Liver (tissue), 9 donors: ENCODE measurements around the gene AKAP13. TPM values are rescaled to one million over a fixed set of nuclear protein-coding genes. Genes with fewer than 3 reads are reported as not detected.

Source experiments
- DNase-seq: peaks from one replicate; pipeline ENCODE4 v3.0.0-alpha.2; 2017; ENCODE audit warnings: low spot score
- H3K27ac ChIP-seq, 2 donors: one replicate each; pipeline ENCODE4 v1.7.0; 2013; ENCODE audit warnings: inconsistent platforms in 2 of 2, low read length in 2 of 2, control low read depth in 1 of 2, low read depth in 1 of 2, mild to moderate bottlenecking in 1 of 2
- H3K27me3 ChIP-seq, 4 donors: one replicate each; pipeline versions ENCODE4 v1.6.1 to v1.7.0; 2013; ENCODE audit warnings: low read length in 3 of 4, inconsistent platforms in 1 of 4, mild to moderate bottlenecking in 1 of 4, moderate library complexity in 1 of 4; ENCODE audit not compliant: control insufficient read depth in 4 of 4, insufficient read depth in 4 of 4
- H3K36me3 ChIP-seq, 4 donors: one replicate each; pipeline versions ENCODE4 v1.6.1 to v1.7.0; 2013; ENCODE audit warnings: low read length in 3 of 4, mild to moderate bottlenecking in 3 of 4, low read depth in 1 of 4, moderate library complexity in 1 of 4; ENCODE audit not compliant: control insufficient read depth in 4 of 4, insufficient read depth in 3 of 4
- H3K4me1 ChIP-seq, 4 donors: one replicate each; pipeline versions ENCODE4 v1.6.1 to v1.7.0; 2013; ENCODE audit warnings: low read length in 3 of 4, mild to moderate bottlenecking in 3 of 4, moderate library complexity in 1 of 4; ENCODE audit not compliant: control insufficient read depth in 4 of 4, insufficient read depth in 4 of 4
- H3K4me3 ChIP-seq, 3 donors: one replicate each; pipeline versions ENCODE4 v1.6.1 to v1.7.0; 2013; ENCODE audit warnings: low read length in 3 of 3, control low read depth in 1 of 3, low read depth in 1 of 3, mild to moderate bottlenecking in 1 of 3
- H3K9ac ChIP-seq, 2 donors: one replicate each; pipeline ENCODE4 v1.7.0; 2013; ENCODE audit warnings: low read length in 2 of 2, mild to moderate bottlenecking in 2 of 2, moderate library complexity in 2 of 2, control low read depth in 1 of 2, low read depth in 1 of 2
- H3K9me3 ChIP-seq, 4 donors: one replicate each; pipeline versions ENCODE4 v1.6.1 to v1.7.0; 2013; ENCODE audit warnings: low read length in 3 of 4; ENCODE audit not compliant: control insufficient read depth in 4 of 4
- ATF3 ChIP-seq: IDR thresholded peaks from 2 replicates; pipeline ENCODE4 v1.6.1; 2016; ENCODE audit warnings: antibody characterized with exemption
- CTCF ChIP-seq: fragments of 150-350 bp; IDR thresholded peaks from 2 replicates; pipeline ENCODE4 v1.5.1; 2017; ENCODE audit warnings: improper control_type of control experiment, low read depth, low read length; ENCODE audit not compliant: missing input control
- FOXA1 ChIP-seq: IDR thresholded peaks from 2 replicates; pipeline ENCODE4 v1.6.1; 2016; ENCODE audit warnings: antibody characterized with exemption
- FOXA2 ChIP-seq: IDR thresholded peaks from 2 replicates; pipeline ENCODE4 v1.6.1; 2016; ENCODE audit warnings: antibody characterized with exemption
- GABPA ChIP-seq, 2 donors: IDR thresholded peaks in 1 of 2; conservative IDR thresholded peaks in 1 of 2; 2 replicates each; pipeline ENCODE4 v1.6.1; 2016; ENCODE audit warnings: antibody characterized with exemption in 2 of 2, mild to moderate bottlenecking in 1 of 2, moderate library complexity in 1 of 2
- HNF4A ChIP-seq, 2 donors: conservative IDR thresholded peaks; 2 replicates each; pipeline ENCODE4 v1.6.1; 2016; ENCODE audit warnings: antibody characterized with exemption in 2 of 2, mild to moderate bottlenecking in 2 of 2
- HNF4G ChIP-seq: IDR thresholded peaks from 2 replicates; pipeline ENCODE4 v1.6.1; 2016; ENCODE audit warnings: antibody characterized with exemption
- JUND ChIP-seq, 2 donors: IDR thresholded peaks; 2 replicates each; pipeline ENCODE4 v1.6.1; 2016; ENCODE audit warnings: antibody characterized with exemption in 2 of 2
- MAX ChIP-seq: IDR thresholded peaks from 2 replicates; pipeline ENCODE4 v1.6.1; 2016; ENCODE audit warnings: antibody characterized with exemption
- NR2F2 ChIP-seq: IDR thresholded peaks from 2 replicates; pipeline ENCODE4 v1.6.1; 2016; ENCODE audit warnings: antibody characterized with exemption
- RAD21 ChIP-seq, 2 donors: IDR thresholded peaks; 2 replicates each; pipeline ENCODE4 v1.6.1; 2016; ENCODE audit warnings: antibody characterized with exemption in 2 of 2, mild to moderate bottlenecking in 2 of 2
- RXRA ChIP-seq, 2 donors: IDR thresholded peaks; 2 replicates each; pipeline ENCODE4 v1.6.1; 2017 to 2018; ENCODE audit warnings: antibody characterized with exemption in 2 of 2, mild to moderate bottlenecking in 1 of 2
- SP1 ChIP-seq: IDR thresholded peaks from 2 replicates; pipeline ENCODE4 v1.6.1; 2018; ENCODE audit warnings: antibody characterized with exemption, mild to moderate bottlenecking
- TAF1 ChIP-seq: conservative IDR thresholded peaks from 2 replicates; pipeline ENCODE4 v1.6.1; 2016; ENCODE audit warnings: antibody characterized with exemption, mild to moderate bottlenecking
- YY1 ChIP-seq: IDR thresholded peaks from 2 replicates; pipeline ENCODE4 v1.6.1; 2016; ENCODE audit warnings: antibody characterized with exemption, mild to moderate bottlenecking
- ZBTB33 ChIP-seq: IDR thresholded peaks from 2 replicates; pipeline ENCODE4 v1.6.1; 2016; ENCODE audit warnings: antibody characterized with exemption
- WGBS: extraction: QIAGEN DNeasy Blood & Tissue Kit; methylation state at CpG from one replicate; pipeline ENCODE4 v1.1.7; 2013; 5-methylcytosine and 5-hydroxymethylcytosine counted together
- polyA plus RNA-seq, 2 donors: library from polyadenylated mRNA; stranded (reverse) in 1 of 2; unstranded in 1 of 2; fragments of 200-250 nt in 1 of 2; fragments of >200 nt in 1 of 2; fragmentation: Nextera tagmentation in 1 of 2; extraction: Ambion mirVana in 1 of 2; gene quantifications; one replicate each; pipeline versions ENCODE4 v1.2.1 to v1.2.3, GENCODE V29; 2013 to 2015
- total RNA-seq, 2 donors: library from RNA; depleted of rRNA; stranded (reverse); fragments of >200 nt; gene quantifications; one replicate each; pipeline ENCODE4 v1.2.3, GENCODE V29; 2014
- donor health status: healthy.
- donor health status: healthy.
- donor health status: healthy.
- donor health status: healthy.
- donor health status: healthy.

The AKAP13 gene
- total and polyA plus RNA-seq, 4 donors = 18.6 to 92.3 (median 37.4) TPM

- 24% methylated on average over 14 of the region's 14 CpGs for WGBS
- H3K9ac ChIP-seq = no peak overlapping the region
These were observed 49.4 kb upstream of the AKAP13 start for GRCh38 chr15:85330901-85331588.

GRCh38 chr15:85331655-85332285, 48.6 kb upstream of the AKAP13 start:
- Histone ChIP-seq H3K36me3 (no peaks in the 10 kb centered on the region), H3K9me3 (no peaks in the 10 kb centered on the region), H3K27ac (peak overlapping the region; percentile 5), H3K4me1 (peaks cover 0 to 16% (median 11%) of the 10 kb centered on the region in 4 donors), H3K27me3 (no peaks in the 10 kb centered on the region), H3K4me3 (no peak overlapping the region), H3K9ac (no peak overlapping the region)
- DNase-seq = no peak
- WGBS = 95% methylated on average over 8 of the region's 8 CpGs
- TF ChIP-seq FOXA2 (no peak), ATF3 (peak; percentile 10)

More at GRCh38 chr15:85330901-85331588, 49.4 kb upstream of the AKAP13 start:
- Histone ChIP-seq H3K4me1 (peaks cover 0 to 16% (median 11%) of the 10 kb centered on the region in 4 donors), H3K27ac (peak overlapping the region; percentile 5), H3K9me3 (no peaks in the 10 kb centered on the region), H3K27me3 (no peaks in the 10 kb centered on the region), H3K4me3 (no peak overlapping the region), H3K36me3 (no peaks in the 10 kb centered on the region)
- peak; percentile 98 for TF ChIP-seq RAD21 (IDR thresholded peaks at IDR 0.05)
- TF ChIP-seq JUND (IDR thresholded peaks at IDR 0.05) = peak in 1 of 2 donors; percentile 84
- peak; percentile 32 for TF ChIP-seq ATF3
- TF ChIP-seq CTCF = peak; percentile 82
- TF ChIP-seq HNF4G = no peak
- TF ChIP-seq MAX = peak; percentile 39
- TF ChIP-seq NR2F2 = peak; percentile 49
- peak; percentile 44 for TF ChIP-seq YY1
- no peak for TF ChIP-seq TAF1
- TF ChIP-seq ZBTB33 = no peak
- peak; percentile 64 to 88 for TF ChIP-seq RXRA (IDR thresholded peaks at IDR 0.05)
- peak; percentile 86 for TF ChIP-seq SP1
- no peak for TF ChIP-seq FOXA1
- no peak for TF ChIP-seq GABPA (IDR thresholded peaks at IDR 0.05 in 1 of 2, conservative IDR thresholded peaks at IDR 0.05 in 1 of 2)
- peak; percentile 35 to 75 for TF ChIP-seq HNF4A (conservative IDR thresholded peaks at IDR 0.05)
- peak; percentile 46 for DNase-seq
